Activated CD4-positive, alpha-beta T cell treated with anti-CD3 and anti-CD28 coated beads for 1 hour (primary cell): ENCODE data around the gene RASSF4.

Experiments used
- DNase-seq: peaks from one replicate; pipeline ENCODE4 v3.0.0-alpha.2; 2020

RASSF4 gene

DNA sequence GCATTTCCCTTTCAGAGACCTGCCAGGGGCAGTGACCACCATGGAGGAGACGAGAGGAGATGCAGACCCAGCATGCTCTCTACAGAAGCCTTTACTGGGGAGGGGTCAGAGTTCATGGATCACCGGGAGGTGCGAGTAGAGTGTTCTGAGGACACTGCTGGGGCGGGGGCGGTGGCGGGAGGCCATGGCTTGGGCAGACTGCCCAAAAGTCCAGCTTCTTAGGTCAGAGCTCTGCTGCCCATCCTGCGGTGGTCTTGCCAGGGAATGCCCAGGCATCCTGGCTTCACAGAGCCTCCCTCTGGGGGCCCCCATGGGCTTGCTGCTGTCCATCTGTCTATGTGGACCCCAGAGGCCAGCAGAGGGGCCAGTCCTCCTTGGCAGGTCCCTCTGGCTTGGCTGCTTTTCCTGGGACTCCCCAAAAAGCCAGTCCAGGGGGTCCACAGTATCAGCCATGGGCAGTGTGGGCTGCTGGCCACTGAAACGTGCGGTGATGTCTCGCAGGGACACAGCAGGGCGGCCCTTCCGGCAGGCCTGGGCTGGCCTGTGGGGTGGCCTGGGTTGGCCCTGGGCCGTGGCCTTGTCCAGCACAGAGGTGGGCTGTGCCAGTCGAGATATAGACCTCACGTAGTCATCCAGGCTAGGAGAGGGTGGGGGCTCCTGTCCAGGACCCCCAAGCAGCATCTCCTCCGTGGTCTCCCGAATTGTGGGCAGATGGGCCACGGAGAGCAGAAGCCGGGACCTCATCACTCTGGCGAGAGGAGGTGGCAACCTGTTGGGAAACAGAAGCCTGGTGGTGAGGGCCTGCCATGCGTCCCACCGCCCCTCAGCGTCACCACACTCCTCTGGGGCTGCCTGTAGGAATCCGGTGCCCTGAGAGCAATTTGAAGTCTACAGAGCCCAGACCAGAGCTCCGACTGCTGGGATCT is 17.9 kb downstream of the RASSF4 start:
- DNase-seq = no peak

DNA sequence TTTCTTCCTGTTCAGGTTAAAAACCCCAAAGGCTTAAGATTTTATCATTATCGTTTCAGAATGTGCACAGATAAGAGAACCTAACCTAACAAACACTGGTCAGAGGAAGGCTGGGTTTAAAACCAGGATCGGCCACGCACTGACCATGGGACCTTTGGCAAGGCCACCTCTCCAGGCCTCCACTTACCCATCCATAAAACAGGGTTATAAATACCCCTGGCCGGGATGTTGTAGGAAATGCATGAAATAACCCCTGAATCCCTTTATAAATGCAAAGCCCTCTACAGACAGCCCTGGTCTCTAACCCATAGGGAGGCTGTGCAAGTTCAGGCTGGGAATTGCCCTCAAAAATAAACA is 18.6 kb downstream of the RASSF4 start:
- DNase-seq = no peak

DNA sequence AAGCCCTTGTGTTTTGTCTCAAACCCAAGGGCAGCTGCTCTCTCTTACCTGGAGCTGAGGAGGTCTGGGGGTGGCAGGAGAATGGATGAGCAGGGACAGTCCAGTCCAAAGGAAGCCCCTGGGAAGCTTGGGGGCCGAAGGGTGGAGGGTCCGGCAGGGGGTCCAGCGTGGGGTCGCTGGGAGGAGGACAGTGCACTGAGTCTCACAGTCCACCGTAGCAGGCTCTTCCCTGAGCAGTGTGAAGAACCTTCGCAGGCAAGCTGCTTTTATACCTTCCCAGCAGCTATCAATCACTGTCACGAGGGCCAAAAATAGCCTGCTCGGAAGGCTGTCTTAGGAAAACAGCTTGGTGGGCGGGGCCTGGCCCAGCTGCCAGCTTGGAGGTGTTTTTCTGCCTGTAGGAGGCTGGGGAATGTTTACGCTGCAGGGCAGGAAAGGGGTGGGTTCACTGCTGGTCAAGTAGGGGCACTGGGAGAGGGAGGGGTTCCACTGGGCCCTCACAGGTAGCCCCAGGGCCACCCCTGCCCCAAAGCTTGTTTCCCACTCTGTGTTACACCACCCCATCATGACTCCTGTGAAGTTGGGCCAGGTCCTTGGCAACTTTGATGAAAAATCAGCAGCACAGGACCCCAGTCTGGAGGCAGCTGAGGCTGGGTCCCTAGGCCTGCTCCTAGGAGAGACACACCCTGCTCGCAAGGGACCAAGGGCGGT is 19.1 kb downstream of the RASSF4 start, which contains the start of gene DEPP1:
Gene DEPP1, minus strand, starts transcription at position 240 of the 711 bp plus-strand sequence. CDS start 779 bp downstream, outside the sequence.
- no peak for DNase-seq

DNA sequence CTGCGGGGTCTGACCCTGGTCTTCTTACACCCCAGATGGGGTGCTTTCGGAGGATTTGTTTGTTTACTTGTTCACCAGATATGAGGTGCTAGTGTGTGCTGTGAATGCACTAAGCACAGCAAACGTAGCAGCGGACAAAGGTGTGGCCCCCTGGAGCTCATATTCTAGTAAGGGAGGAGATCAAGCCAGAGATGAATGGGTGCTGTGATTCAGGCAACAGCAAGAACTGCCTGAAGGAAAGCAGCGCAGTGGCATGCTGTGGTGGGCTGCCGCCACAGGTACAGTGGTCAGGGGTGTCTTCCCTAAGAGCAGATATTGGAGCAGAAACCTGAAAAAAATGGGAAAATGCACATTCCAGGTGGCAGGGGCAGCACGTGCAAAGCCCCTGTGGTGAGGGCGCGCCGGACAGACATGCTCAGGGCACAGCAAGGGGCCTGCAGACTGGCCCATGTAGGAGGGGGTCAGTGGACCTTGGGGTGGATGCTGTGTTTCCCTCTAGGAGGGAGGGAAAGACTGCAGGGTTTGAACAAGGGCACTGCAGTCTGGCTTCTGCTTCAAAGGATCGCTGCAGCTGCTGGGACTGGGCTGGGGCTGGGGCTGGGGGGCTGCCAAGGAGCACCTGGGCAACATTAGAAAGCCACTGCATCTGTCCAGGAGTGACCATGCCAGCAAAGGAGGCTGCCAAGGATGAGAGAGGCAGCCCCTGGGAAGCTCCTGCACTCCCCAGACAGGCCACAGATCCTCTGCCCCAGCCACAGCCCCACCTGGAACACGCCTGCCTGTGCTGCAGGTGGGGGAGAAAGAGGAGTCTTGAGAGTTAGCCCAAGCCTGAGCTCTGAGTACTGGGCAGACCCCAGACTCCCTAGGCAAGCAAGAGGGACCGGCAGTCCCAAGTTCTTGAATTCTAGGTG is 19.9 kb downstream of the RASSF4 start:
- DNase-seq = no peak

DNA sequence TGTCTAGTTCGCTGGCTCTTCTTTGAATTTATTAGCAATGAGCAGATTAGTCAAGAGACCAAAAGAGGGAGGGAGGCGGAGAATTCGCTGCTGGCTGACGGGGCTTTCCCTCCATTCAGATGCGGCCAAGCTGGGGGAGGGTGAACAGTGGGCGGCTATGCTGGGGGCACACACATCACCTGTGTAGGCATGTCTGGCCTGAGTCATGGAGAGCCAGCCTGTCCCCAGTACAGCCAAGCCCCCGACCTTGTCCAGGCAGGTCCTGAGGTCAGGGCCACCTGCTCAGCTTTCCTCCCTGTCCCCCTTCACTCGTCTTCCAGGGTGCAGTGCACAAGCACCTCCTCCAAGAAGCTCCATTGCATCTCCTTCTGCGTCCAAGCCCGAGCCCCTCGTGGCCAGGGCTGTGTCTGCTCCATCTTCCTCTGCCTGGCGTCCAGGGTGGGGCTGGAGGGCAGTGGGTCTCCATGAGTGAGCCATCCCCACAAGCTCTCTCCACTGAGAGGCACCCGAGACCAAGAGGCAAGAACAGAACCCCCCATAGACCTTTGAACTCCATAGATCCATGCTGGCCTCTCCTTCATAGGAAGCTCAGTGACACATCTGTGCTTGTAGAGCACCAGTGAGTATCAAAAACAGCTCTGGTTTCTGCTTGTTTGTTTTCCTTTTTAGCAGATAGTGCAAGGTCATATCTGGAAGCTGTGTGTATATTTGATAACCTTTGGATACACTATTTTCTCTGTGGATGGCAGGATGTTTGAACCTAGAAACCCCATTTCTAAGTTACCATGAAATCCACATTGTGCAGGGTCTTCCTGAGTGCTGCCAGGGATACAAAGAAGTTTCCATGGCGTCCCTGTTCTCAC is 20.9 kb downstream of the RASSF4 start:
- DNase-seq = no peak

GRCh38 chr10:44981172-44982113 is 21.8 kb downstream of the RASSF4 start:
- DNase-seq = no peak

GRCh38 chr10:44982114-44982460 is 22.5 kb downstream of the RASSF4 start:
- DNase-seq = no peak

DNA sequence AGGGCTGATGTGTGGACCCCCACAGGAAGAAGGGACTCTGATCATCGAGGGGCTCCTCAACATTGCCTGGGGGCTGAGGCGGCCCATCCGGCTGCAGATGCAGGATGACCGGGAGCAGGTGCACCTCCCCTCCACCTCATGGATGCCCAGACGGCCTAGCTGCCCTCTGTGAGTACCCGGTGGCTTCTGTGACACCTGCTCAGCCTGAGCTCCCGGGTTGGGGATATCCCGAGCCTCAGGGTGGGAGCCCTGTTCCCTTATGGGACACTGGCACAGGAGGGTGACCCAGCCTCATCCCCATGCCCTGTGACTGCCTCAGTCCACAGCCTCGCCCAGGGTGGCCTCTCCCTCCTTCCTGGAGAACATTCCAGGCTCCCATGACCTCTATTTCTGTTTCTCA is 22.9 kb downstream of the RASSF4 start:
- no peak for DNase-seq

DNA sequence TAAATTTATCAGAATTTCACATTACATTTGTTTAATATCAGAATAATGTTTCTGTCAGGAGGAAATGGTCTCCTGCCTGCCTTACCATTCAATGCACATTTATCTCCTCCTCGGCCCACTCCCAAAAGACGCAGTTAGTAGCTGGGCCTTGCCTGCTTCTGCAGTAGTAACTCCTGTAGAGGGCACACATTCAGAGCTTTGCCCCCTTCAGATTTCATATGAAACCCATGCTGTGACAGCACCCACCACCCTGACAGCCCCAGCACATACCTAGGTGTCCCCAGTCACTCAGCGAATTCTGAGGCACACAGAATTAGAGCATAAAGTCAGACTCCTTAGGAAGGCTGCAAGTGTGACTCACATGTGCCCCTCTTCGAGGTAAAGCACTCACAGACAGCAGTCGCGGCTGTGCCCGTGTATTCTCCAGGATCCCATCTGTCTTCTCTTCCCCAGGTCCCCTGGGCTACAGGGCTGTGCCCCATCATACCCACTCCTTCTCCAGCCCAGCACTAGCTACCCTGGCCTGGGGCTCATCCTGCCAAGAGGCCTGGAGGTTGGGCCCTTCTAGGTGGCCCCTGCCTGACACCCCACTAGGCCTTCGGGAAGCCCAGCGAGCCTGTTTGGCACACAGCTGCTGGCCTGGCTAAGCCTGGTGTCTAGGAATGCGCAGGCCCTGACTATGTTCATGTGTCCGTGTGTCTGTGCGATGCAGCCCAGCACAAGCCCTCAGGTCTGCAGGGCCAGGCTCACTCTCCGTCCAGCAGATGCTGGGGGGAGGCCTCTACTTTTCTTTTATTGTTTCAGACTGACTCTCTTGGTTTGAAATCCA is 23.7 kb downstream of the RASSF4 start:
- no peak for DNase-seq

- DNase-seq = no peak
Measured at GRCh38 chr10:44983895-44984278, 24.3 kb downstream of the RASSF4 start.

GRCh38 chr10:44984671-44985101 is 25.1 kb downstream of the RASSF4 start:
- no peak for DNase-seq

DNA sequence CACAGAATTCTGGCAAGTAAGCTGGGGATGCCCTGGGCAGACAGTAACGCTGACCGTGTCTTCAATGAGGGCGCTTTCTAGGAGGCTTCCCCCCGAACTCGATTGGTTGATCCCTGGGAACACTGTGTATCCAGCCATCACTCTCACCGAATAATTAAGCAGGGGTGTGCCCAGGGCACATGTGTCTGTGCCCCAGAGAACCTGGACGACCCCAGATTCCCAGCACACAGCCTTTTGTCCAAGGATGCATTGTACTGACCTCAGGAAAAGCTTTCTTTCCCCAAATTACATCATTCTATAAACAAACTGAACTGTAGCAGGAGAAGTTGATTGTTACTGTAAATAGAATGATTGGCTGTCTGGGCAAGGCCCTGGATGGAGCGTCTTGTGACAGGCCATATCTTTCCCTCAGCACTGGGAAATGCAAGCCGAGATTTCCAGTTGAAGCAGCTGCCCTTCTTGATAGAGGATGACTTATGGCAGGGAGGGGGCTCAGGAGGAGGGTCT is 25.6 kb downstream of the RASSF4 start:
- DNase-seq = no peak

GRCh38 chr10:44986179-44986578 is 26.6 kb downstream of the RASSF4 start:
- no peak for DNase-seq

GRCh38 chr10:44986670-44987069 is 27.1 kb downstream of the RASSF4 start:
- no peak for DNase-seq

GRCh38 chr10:44988957-44989585 is 29.5 kb downstream of the RASSF4 start:
- DNase-seq = no peak

DNA sequence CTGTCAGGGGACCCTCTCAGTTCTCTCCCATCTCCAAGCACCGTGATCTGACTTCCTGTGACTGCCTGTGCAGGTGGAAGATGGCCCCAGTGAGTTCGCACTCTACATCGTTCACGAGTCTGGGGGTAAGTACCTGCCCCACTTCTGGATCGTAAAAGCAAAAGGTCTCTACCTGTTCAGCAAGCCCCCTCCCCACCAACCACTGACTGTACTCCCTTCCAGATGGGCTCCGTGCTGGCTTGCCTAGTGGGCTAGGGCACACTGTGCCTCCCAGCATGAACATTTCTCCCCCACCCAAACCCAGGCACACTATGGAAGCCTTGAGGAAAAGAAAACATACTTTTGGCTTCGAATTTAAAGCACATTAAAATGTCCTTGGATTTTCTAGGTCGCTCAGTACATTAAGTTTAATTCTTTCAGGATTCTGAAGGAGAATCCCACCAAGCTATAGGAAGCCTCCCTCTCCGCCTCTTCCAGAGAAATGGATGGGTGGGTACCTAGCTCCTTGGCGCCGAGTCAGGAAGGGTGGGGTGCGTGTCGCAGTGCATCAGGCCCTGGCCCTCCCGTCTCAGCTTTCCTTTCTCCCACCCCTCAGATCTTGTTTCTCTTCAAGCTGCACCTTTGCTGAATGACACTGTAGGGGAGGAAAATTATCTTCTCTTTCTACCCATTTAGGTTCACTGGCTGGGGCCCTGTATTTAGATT is 30.1 kb downstream of the RASSF4 start:
- DNase-seq = no peak

DNA sequence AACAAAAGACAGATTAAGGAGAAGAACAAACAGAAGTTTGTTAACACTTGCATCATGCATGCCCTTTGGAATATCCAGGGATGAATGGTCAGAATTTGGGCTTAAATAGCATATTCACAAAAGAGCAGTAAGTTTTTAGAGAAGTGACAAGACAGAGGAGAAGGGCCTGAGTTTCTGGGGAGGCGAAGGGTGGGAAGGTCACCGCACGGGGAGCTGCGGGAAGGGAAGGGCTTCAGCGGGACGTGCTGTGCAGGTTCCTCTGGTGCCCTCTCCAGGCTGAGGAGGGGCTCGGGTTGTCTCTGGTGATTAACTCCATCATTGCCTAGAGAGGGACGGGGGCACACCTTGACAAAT is 30.7 kb downstream of the RASSF4 start:
- no peak for DNase-seq

DNA sequence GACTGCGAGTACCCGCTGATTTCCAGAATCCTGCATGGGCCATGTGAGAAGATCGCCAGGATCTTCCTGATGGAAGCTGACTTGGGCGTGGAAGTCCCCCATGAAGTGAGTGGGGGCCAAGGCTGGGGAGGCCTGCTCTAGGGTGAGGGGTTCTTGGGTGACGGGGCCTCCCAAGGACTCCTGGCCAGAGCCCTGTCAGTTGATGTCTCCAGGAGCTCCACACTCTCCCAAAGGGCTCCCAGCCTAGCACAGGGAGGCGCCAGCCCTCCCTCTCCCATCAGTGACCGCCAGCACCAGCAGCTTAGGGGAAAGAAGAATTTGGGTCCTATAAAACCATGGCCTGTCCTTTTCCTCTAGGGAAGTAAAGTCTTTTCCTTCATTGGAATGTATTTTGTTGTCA is 31.4 kb downstream of the RASSF4 start:
- DNase-seq = no peak

DNA sequence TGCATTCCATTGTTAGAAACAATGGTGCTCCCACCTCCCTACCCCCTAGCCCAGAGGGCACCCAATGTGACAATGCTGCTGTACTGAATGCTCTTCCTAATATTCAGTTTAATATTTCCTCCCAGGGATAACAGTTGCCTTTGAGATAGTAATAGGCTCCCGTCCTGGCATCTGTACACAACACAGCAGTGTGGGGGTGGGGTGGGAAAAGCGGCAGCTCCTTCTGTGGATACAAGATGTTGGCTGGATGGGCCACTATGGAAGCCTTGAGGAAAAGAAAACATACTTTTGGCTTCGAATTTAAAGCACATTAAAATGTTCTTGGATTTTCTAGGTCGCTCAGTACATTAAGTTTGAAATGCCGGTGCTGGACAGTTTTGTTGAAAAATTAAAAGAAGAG is 32.0 kb downstream of the RASSF4 start:
- no peak for DNase-seq
